IMR-90 (cell line): ENCODE data around the gene SP140. TPM values are rescaled to one million over a fixed set of nuclear protein-coding genes. Genes with fewer than 3 reads are reported as not detected.

Experiments
- ATAC-seq: fragments of 200-7000 bp; cut with Tn5 transposase; 2 replicates; pipeline ENCODE4 v1.9.1; 2020; ENCODE audit warnings: low read depth, mild to moderate bottlenecking, moderate library complexity
- BruUV-seq: library from RNA; stranded (reverse); fragments of 400-500 nt; replicated peaks from 2 replicates; lab custom pipeline; 2021; lab: Mats Ljungman, UMichigan
- CTCF ChIA-PET: fragments of 300-600 bp; formaldehyde crosslinking; extraction: SDS; loops from one replicate; lab custom pipeline; 2021; ENCODE audit warnings: antibody characterized with exemption; lab: Yijun Ruan, JAX
- POLR2A ChIA-PET: fragments of 300-600 bp; sonication (Branson Sonifier 250); formaldehyde crosslinking; loops from one replicate; lab custom pipeline; 2022; ENCODE audit warnings: antibody characterized with exemption; ENCODE audit not compliant: unreplicated experiment; lab: Charles Lee
- DNase-seq: peaks from one replicate; pipeline ENCODE4 v3.0.0; 2013
- H2AFZ ChIP-seq: replicated peaks from 2 replicates; pipeline ENCODE3; 2013; ENCODE audit warnings: low read length, mild to moderate bottlenecking; ENCODE audit not compliant: poor library complexity
- H2AK5ac ChIP-seq: 2 replicates; pipeline ENCODE4 v1.6.1; 2013; ENCODE audit warnings: low read depth, low read length, inconsistent platforms
- H2AK9ac ChIP-seq: replicated peaks from 2 replicates; pipeline ENCODE3; 2013; ENCODE audit warnings: mild to moderate bottlenecking, low read depth, low read length, moderate library complexity; ENCODE audit not compliant: poor library complexity
- H2BK120ac ChIP-seq: 2 replicates; pipeline ENCODE4 v1.6.1; 2013; ENCODE audit warnings: low read depth, low read length, inconsistent platforms
- H2BK15ac ChIP-seq: 3 replicates; pipeline ENCODE4 v1.6.1; 2013; ENCODE audit warnings: low read depth, low read length, inconsistent platforms
- H2BK20ac ChIP-seq: 2 replicates; pipeline ENCODE4 v1.6.1; 2013; ENCODE audit warnings: low read depth, mild to moderate bottlenecking, inconsistent platforms, low read length, moderate library complexity
- H2BK5ac ChIP-seq: 2 replicates; pipeline ENCODE4 v1.6.1; 2013; ENCODE audit warnings: mild to moderate bottlenecking, low read depth, low read length, inconsistent platforms; ENCODE audit not compliant: poor library complexity, severe bottlenecking
- H3K14ac ChIP-seq: replicated peaks from 2 replicates; pipeline ENCODE4 v1.6.1; 2013; ENCODE audit warnings: low read depth, low read length, inconsistent platforms
- H3K18ac ChIP-seq: 2 replicates; pipeline ENCODE4 v1.6.1; 2013; ENCODE audit warnings: low read depth, low read length, control low read depth
- H3K23ac ChIP-seq: 2 replicates; pipeline ENCODE4 v1.6.1; 2013; ENCODE audit warnings: low read depth, low read length, inconsistent platforms
- H3K27ac ChIP-seq: 2 replicates; pipeline ENCODE4 v1.5.1; 2013; ENCODE audit warnings: mild to moderate bottlenecking, control low read depth, low read length; ENCODE audit not compliant: insufficient read depth
- H3K27me3 ChIP-seq: 2 replicates; pipeline ENCODE4 v1.6.1; 2013; ENCODE audit warnings: low read length; ENCODE audit not compliant: control insufficient read depth, insufficient read depth
- H3K36me3 ChIP-seq: 2 replicates; pipeline ENCODE4 v1.6.1; 2013; ENCODE audit warnings: low read length, mixed read lengths; ENCODE audit not compliant: control insufficient read depth, insufficient read depth
- H3K4ac ChIP-seq: 2 replicates; pipeline ENCODE4 v1.6.1; 2013; ENCODE audit warnings: low read depth, low read length, inconsistent platforms
- H3K4me1 ChIP-seq: 2 replicates; pipeline ENCODE4 v1.6.1; 2013; ENCODE audit warnings: low read length, mixed read lengths; ENCODE audit not compliant: control insufficient read depth, insufficient read depth
- H3K4me2 ChIP-seq: 2 replicates; pipeline ENCODE4 v1.6.1; 2013; ENCODE audit warnings: low read depth, mild to moderate bottlenecking, control low read depth, low read length, moderate library complexity
- H3K4me3 ChIP-seq: 2 replicates; pipeline ENCODE4 v1.5.1; 2013; ENCODE audit warnings: low read depth, mild to moderate bottlenecking, control low read depth, low read length, moderate library complexity; ENCODE audit not compliant: insufficient read depth
- H3K56ac ChIP-seq: 2 replicates; pipeline ENCODE4 v1.6.1; 2013; ENCODE audit warnings: low read length, inconsistent platforms; ENCODE audit not compliant: insufficient read depth; ENCODE audit errors: extremely low read depth
- H3K79me1 ChIP-seq, 2 experiments: 2 replicates each; pipeline ENCODE4 v1.6.1; 2013; ENCODE audit warnings: low read length in 2 of 2, inconsistent platforms in 1 of 2, low read depth in 1 of 2
- H3K9ac ChIP-seq: 2 replicates; pipeline ENCODE4 v1.6.1; 2013; ENCODE audit warnings: low read depth, low read length, control low read depth
- H3K9me1 ChIP-seq: 2 replicates; pipeline ENCODE4 v1.6.1; 2013; ENCODE audit warnings: low read length, inconsistent platforms; ENCODE audit not compliant: insufficient read depth
- H3K9me3 ChIP-seq: 2 replicates; pipeline ENCODE4 v1.6.1; 2013; ENCODE audit warnings: low read length; ENCODE audit not compliant: control insufficient read depth, insufficient read depth
- H4K20me1 ChIP-seq: 2 replicates; pipeline ENCODE4 v1.6.1; 2013; ENCODE audit warnings: low read length, inconsistent platforms; ENCODE audit not compliant: insufficient read depth
- H4K5ac ChIP-seq: 2 replicates; pipeline ENCODE4 v1.6.1; 2013; ENCODE audit warnings: mild to moderate bottlenecking, low read depth, low read length, control low read depth
- H4K8ac ChIP-seq, 2 experiments: 2 replicates each; pipeline ENCODE4 v1.6.1; 2013; ENCODE audit warnings: low read depth in 2 of 2, low read length in 2 of 2, control low read depth in 1 of 2, inconsistent platforms in 1 of 2
- H4K91ac ChIP-seq: 2 replicates; pipeline ENCODE4 v1.6.1; 2013; ENCODE audit warnings: low read depth, low read length, inconsistent platforms; ENCODE audit not compliant: insufficient read depth
- BHLHE40 ChIP-seq: fragments of 150-350 bp; IDR thresholded peaks from 2 replicates; pipeline ENCODE4 v1.6.1; 2016; ENCODE audit warnings: mild to moderate bottlenecking, low read depth, low read length
- CEBPB ChIP-seq: IDR thresholded peaks from 2 replicates; pipeline ENCODE4 v1.6.1; 2012; ENCODE audit warnings: low read depth, low read length, improper control_type of control experiment
- CHD1 ChIP-seq: IDR thresholded peaks from 2 replicates; pipeline ENCODE4 v1.6.1; 2012; ENCODE audit warnings: low read depth, low read length, improper control_type of control experiment
- FOS ChIP-seq: fragments of 150-350 bp; IDR thresholded peaks from 2 replicates; pipeline ENCODE4 v1.6.1; 2016; ENCODE audit warnings: low read depth, low read length
- MAFK ChIP-seq: IDR thresholded peaks from 2 replicates; pipeline ENCODE4 v1.6.1; 2012; ENCODE audit warnings: low read depth, low read length, improper control_type of control experiment
- MAZ ChIP-seq: IDR thresholded peaks from 2 replicates; pipeline ENCODE4 v1.6.1; 2012; ENCODE audit warnings: low read depth, mild to moderate bottlenecking, low read length, improper control_type of control experiment, moderate library complexity, borderline replicate concordance
- MXI1 ChIP-seq: IDR thresholded peaks from 2 replicates; pipeline ENCODE4 v1.6.1; 2012; ENCODE audit warnings: low read depth, mild to moderate bottlenecking, low read length, moderate library complexity, borderline replicate concordance
- NFE2L2 ChIP-seq: fragments of 150-350 bp; IDR thresholded peaks from 2 replicates; pipeline ENCODE4 v1.6.1; 2016; ENCODE audit warnings: low read depth, mild to moderate bottlenecking, low read length
- POLR2A ChIP-seq: IDR thresholded peaks from 2 replicates; pipeline ENCODE4 v1.6.1; 2012; ENCODE audit warnings: mild to moderate bottlenecking, low read depth, low read length
- RAD21 ChIP-seq: IDR thresholded peaks from 2 replicates; pipeline ENCODE4 v1.6.1; 2012; ENCODE audit warnings: low read length, improper control_type of control experiment
- RCOR1 ChIP-seq: IDR thresholded peaks from 2 replicates; pipeline ENCODE4 v1.6.1; 2012; ENCODE audit warnings: mild to moderate bottlenecking, low read length, improper control_type of control experiment; ENCODE audit not compliant: insufficient replicate concordance
- RFX5 ChIP-seq: IDR thresholded peaks from 2 replicates; pipeline ENCODE4 v1.8.0; 2012; ENCODE audit warnings: low read depth, mild to moderate bottlenecking, low read length, moderate library complexity
- SMC3 ChIP-seq: fragments of 150-350 bp; IDR thresholded peaks from 2 replicates; pipeline ENCODE4 v1.6.1; 2016; ENCODE audit warnings: low read depth, mild to moderate bottlenecking, antibody characterized with exemption, low read length, moderate library complexity
- WGBS, 2 experiments: methylation state at CpG; one replicate each; pipeline versions ENCODE4 v1.1.5 to v1.1.7; 2013; ENCODE audit warnings: missing lambda C conversion rate in 2 of 2; ENCODE audit not compliant: insufficient read length in 1 of 2; ENCODE audit errors: extremely low coverage in 2 of 2; 5-methylcytosine and 5-hydroxymethylcytosine counted together
- dilution Hi-C: fragments of 300-500 bp; cut with HindIII; formaldehyde crosslinking; loops from one replicate; pipeline ENCODE4 v1.14.3; 2018; ENCODE audit warnings: low sequenced_read_pairs; ENCODE audit not compliant: unreplicated experiment
- in situ Hi-C: fragments of 300-500 bp; cut with MboI; formaldehyde crosslinking; loops from 3 replicates; pipeline ENCODE4 v1.14.3; 2019; ENCODE audit warnings: low sequenced_read_pairs, inconsistent platforms, mixed read lengths
- intact Hi-C: fragments of 100-400 bp; cut with micrococcal nuclease; formaldehyde crosslinking; loops from 2 replicates; pipeline ENCODE4 v1.10.0; 2022
- polyA plus RNA-seq, 3 experiments: library from polyadenylated mRNA; depleted of rRNA; stranded (reverse); fragments of >200 nt; gene quantifications; 2 replicates each; pipeline ENCODE4 v1.2.3, GENCODE V29; 2012; ENCODE audit warnings: low replicate concordance in 1 of 3
- total RNA-seq: library from RNA; depleted of rRNA; stranded (reverse); fragments of >200 nt; gene quantifications from 2 replicates; pipeline ENCODE4 v1.2.3, GENCODE V29; 2012
- TF ChIP-seq, protein P1 (sequence below): fragments of 150-350 bp; IDR thresholded peaks from 2 replicates; pipeline ENCODE4 v1.6.1; 2017; ENCODE audit warnings: mild to moderate bottlenecking, antibody characterized with exemption, low read length, low read depth
- TF ChIP-seq, protein P2 (sequence below): conservative IDR thresholded peaks from 2 replicates; pipeline ENCODE4 v1.5.1; 2012; ENCODE audit warnings: mild to moderate bottlenecking, low read depth, low read length, improper control_type of control experiment
- TF ChIP-seq, protein P3 (sequence below): fragments of 150-350 bp; IDR thresholded peaks from 2 replicates; pipeline ENCODE4 v1.6.1; 2016; ENCODE audit warnings: low read depth, mild to moderate bottlenecking, low read length, moderate library complexity, borderline replicate concordance

The SP140 gene
- total and polyA plus RNA-seq, 2 of the 4 experiments (the other 2 are of a cell fraction): 1.4 TPM

DNA sequence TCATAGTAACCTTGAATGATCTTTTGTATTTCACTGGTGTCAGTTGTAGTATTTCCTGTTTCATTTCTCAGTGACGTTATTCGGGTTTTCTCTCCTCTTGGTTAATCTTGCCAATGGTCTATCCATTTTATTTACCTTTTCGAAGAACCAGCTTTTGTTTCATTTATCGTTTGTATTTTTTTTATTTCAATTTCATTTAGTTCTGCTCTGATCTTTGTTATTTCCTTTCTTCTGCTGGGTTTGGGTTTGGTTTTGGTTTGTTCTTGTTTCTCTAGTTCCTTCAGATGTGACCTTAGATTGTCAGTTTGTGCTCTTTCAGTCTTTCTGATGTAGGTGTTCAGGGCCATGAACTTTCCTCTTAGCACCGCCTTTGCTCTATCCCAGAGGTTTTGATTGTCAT, 36.7 kb downstream of the SP140 start:
- Histone ChIP-seq H2BK20ac (no peak overlapping the region), H4K20me1 (no peaks in the 10 kb centered on the region), H3K4ac (no peak overlapping the region), H3K9ac (no peak overlapping the region), H3K27ac (no peak overlapping the region), H3K4me3 (no peak overlapping the region), H2BK120ac (no peak overlapping the region), H3K4me1 (no peaks in the 10 kb centered on the region), H2AK9ac (no peak overlapping the region), H2BK15ac (no peak overlapping the region), H3K27me3 (no peaks in the 10 kb centered on the region), H4K8ac (no peak overlapping the region), H2AK5ac (no peak overlapping the region), H3K79me1 (no peaks in the 10 kb centered on the region), H3K9me1 (no peaks in the 10 kb centered on the region), H2BK5ac (no peak overlapping the region), H4K5ac (no peak overlapping the region), H3K23ac (no peak overlapping the region), H3K14ac (no peak overlapping the region), H3K9me3 (no peaks in the 10 kb centered on the region), H2AFZ (no peak overlapping the region), H3K36me3 (no peaks in the 10 kb centered on the region), H3K56ac (no peak overlapping the region), H4K91ac (no peak overlapping the region), H3K18ac (no peak overlapping the region), H3K4me2 (no peak overlapping the region)
- DNase-seq (no peak), ATAC-seq (no peak)
- no peak for TF ChIP-seq NFE2L2
- no peak for TF ChIP-seq SMC3
- no peak for TF ChIP-seq MAFK
- no peak for TF ChIP-seq CEBPB
- TF ChIP-seq RCOR1: no peak
- no peak for TF ChIP-seq RAD21
- TF ChIP-seq RFX5: no peak
- TF ChIP-seq, protein P1, sequence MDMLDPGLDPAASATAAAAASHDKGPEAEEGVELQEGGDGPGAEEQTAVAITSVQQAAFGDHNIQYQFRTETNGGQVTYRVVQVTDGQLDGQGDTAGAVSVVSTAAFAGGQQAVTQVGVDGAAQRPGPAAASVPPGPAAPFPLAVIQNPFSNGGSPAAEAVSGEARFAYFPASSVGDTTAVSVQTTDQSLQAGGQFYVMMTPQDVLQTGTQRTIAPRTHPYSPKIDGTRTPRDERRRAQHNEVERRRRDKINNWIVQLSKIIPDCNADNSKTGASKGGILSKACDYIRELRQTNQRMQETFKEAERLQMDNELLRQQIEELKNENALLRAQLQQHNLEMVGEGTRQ: no peak
- TF ChIP-seq FOS: no peak
- TF ChIP-seq MXI1: no peak
- no peak for TF ChIP-seq BHLHE40
- no peak for TF ChIP-seq MAZ
- TF ChIP-seq POLR2A: no peak
- TF ChIP-seq, protein P2, sequence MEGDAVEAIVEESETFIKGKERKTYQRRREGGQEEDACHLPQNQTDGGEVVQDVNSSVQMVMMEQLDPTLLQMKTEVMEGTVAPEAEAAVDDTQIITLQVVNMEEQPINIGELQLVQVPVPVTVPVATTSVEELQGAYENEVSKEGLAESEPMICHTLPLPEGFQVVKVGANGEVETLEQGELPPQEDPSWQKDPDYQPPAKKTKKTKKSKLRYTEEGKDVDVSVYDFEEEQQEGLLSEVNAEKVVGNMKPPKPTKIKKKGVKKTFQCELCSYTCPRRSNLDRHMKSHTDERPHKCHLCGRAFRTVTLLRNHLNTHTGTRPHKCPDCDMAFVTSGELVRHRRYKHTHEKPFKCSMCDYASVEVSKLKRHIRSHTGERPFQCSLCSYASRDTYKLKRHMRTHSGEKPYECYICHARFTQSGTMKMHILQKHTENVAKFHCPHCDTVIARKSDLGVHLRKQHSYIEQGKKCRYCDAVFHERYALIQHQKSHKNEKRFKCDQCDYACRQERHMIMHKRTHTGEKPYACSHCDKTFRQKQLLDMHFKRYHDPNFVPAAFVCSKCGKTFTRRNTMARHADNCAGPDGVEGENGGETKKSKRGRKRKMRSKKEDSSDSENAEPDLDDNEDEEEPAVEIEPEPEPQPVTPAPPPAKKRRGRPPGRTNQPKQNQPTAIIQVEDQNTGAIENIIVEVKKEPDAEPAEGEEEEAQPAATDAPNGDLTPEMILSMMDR: no peak
- TF ChIP-seq CHD1: no peak
- TF ChIP-seq, protein P3, sequence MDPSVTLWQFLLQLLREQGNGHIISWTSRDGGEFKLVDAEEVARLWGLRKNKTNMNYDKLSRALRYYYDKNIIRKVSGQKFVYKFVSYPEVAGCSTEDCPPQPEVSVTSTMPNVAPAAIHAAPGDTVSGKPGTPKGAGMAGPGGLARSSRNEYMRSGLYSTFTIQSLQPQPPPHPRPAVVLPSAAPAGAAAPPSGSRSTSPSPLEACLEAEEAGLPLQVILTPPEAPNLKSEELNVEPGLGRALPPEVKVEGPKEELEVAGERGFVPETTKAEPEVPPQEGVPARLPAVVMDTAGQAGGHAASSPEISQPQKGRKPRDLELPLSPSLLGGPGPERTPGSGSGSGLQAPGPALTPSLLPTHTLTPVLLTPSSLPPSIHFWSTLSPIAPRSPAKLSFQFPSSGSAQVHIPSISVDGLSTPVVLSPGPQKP: no peak
- ChIA-PET POLR2A (no interaction called here), CTCF (no interaction called here)
- intact Hi-C loops (no loop called here), in situ Hi-C loops (no loop called here), dilution Hi-C loops (no loop called here)
- no TSS peak for BruUV-seq
- WGBS, 2 experiments: no CpG with 5 or more reads among the region's 5 CpGs
